Measurements from ENCODE around the gene ZNF385A. TPM values are rescaled to one million over a fixed set of nuclear protein-coding genes. Genes with fewer than 3 reads are reported as not detected.

ZNF385A gene
- total RNA-seq, 2 donors from 2014 or later, result 3.1 to 7.3 TPM

DNA sequence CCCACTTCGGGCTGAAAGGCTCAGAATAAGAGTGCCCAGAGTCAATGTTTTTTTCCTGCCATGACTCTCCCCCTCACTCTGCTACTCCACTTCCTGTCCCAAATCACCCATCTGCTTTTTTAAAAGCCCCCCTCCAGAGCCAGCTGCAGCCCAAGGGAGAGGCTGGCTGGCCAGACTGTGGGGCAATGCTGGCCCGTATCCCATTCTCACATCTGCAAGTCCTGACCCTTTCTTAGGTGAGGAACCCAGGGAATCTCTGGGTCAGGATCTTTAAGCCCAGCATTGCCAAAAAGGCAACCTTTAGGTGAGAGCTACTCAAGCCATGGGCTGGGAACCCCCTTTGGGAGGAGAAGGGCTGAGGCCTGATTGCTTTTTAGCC lies 36.2 kb upstream of the ZNF385A start:
- ATAC-seq, result no peak
- H3K27me3 ChIP-seq, result no peaks in the 10 kb centered on the region
- no peak for DNase-seq
- intact Hi-C loops (cut with DNase I), result no loop called here
- H3K27ac ChIP-seq, result peak overlapping the region in 1 of 4 donors; percentile 27
- H3K4me3 ChIP-seq, result no peak overlapping the region
- no peak for TF ChIP-seq POLR2A (IDR thresholded peaks at IDR 0.05)
- TF ChIP-seq, protein P1, sequence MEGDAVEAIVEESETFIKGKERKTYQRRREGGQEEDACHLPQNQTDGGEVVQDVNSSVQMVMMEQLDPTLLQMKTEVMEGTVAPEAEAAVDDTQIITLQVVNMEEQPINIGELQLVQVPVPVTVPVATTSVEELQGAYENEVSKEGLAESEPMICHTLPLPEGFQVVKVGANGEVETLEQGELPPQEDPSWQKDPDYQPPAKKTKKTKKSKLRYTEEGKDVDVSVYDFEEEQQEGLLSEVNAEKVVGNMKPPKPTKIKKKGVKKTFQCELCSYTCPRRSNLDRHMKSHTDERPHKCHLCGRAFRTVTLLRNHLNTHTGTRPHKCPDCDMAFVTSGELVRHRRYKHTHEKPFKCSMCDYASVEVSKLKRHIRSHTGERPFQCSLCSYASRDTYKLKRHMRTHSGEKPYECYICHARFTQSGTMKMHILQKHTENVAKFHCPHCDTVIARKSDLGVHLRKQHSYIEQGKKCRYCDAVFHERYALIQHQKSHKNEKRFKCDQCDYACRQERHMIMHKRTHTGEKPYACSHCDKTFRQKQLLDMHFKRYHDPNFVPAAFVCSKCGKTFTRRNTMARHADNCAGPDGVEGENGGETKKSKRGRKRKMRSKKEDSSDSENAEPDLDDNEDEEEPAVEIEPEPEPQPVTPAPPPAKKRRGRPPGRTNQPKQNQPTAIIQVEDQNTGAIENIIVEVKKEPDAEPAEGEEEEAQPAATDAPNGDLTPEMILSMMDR (IDR thresholded peaks at IDR 0.05), result no peak
- 75 to 87% methylated on average over 2 of the region's 2 CpGs for WGBS, 2 donors
- no peaks in the 10 kb centered on the region for H3K36me3 ChIP-seq (replicated peaks in 1 of 2; ENCODE audit: insufficient read depth in 1 of 2, low read depth in 2 of 2)
- peaks cover 39% of the 10 kb centered on the region for H3K4me1 ChIP-seq
- no peaks in the 10 kb centered on the region for H3K9me3 ChIP-seq

DNA sequence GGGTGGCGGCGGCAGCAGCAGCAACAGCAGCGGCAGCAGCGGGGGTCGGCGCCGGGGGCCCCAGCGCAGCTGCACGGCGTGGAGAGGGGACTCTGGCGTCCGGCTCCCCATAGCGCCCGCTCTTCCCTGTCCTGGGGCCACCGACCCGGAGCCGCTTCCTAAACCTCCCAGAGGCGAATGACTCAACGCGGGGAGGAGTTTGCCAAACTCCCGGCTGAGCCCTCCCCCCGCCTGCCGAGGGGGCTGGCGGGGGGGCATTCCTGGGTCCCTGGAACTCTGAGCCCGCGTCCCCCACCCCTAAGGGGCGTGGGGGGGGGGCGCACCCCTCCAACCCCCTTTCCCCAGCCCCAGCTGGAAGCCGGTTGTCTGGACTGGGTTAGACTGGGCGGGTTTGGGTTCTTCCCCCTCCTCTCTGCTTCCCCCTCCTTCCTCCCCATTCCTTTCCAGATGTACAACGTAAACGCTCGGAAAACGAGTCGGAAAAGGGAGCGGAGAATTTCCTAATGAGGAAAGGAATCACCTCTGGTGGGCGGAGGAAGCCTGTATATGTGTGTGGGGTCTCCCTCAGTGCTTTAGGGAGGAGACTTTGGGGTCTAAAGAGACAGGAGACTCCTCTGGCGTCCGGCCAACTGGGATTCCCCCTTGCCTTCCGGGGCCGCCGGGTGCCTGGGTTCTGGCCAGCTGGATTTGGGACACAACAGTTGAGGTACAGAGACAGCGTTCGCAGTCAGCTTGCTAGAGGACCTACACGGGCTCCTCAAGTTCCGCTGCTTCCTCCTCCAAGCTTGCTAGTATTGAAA lies 34.8 kb upstream of the ZNF385A start, which contains the start of gene ITGA5:
TSS of gene ITGA5 (minus strand) at position 179 of the 800 bp plus-strand sequence. CDS start at position 111, 68 bp downstream.
- intact Hi-C loops (cut with DNase I), result no loop called here
- TF ChIP-seq, protein P1 (IDR thresholded peaks at IDR 0.05), result no peak
- TF ChIP-seq POLR2A (IDR thresholded peaks at IDR 0.05), result peak; percentile 60 to 78 (median 75)
- Histone ChIP-seq H3K4me1 (peaks cover 54% of the 10 kb centered on the region), H3K4me3 (peak within 1 kb of the TSS; percentile 77 to 98), H3K27me3 (no peaks in the 10 kb centered on the region), H3K36me3 (replicated peaks in 1 of 2; ENCODE audit: insufficient read depth in 1 of 2, low read depth in 2 of 2) (no peaks in the 10 kb centered on the region), H3K27ac (peak within 1 kb of the TSS; percentile 68 to 92 (median 88)), H3K9me3 (no peaks in the 10 kb centered on the region)
- ATAC-seq, result peak; percentile 85
- DNase-seq, result peak; percentile 74 to 84 (median 77)
- 4 to 6% methylated on average over 12 to 38 of the region's 46 CpGs for WGBS, 2 donors

DNA sequence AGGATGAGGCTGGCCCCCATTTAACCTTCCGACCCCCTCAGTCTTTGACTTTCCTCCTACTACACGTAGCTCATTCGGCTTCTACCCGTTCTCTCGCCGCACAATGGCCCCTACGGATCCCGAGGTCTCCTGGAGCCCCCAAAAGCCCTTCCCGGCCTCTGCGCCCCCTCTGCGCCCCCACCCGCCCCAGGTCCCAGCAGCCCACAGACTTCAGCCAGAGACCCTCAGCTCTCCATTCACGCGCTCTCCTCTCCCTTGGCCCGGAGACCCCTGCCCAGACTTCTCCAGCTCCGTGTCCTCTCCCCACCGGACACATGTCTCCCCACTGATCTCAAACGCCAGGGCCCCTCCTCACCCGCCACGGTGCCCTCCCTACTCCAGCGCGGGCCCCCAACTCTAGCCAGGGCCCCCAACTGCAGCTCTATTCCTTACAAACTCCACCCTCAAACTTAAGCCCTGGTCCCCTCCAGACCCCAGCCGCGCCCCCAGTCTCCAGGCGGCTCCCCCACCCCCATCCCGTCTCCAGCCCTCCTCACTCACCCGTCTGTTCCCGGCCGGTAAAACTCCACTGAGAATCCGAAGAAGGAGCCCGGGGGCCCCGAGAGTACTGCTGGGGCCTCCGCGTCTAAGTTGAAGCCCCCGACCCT lies 34.0 kb upstream of the ZNF385A start:
- Histone ChIP-seq H3K9me3 (no peaks in the 10 kb centered on the region), H3K4me1 (peaks cover 61% of the 10 kb centered on the region), H3K4me3 (peak overlapping the region; percentile 77 to 98), H3K36me3 (replicated peaks in 1 of 2; ENCODE audit: insufficient read depth in 1 of 2, low read depth in 2 of 2) (no peaks in the 10 kb centered on the region), H3K27me3 (no peaks in the 10 kb centered on the region), H3K27ac (peak overlapping the region; percentile 68 to 92 (median 88))
- no peak for TF ChIP-seq POLR2A (IDR thresholded peaks at IDR 0.05)
- TF ChIP-seq, protein P1 (IDR thresholded peaks at IDR 0.05), result no peak
- intact Hi-C loops (cut with DNase I), result no loop called here
- no peak for DNase-seq
- 11 to 31% methylated on average over 30 to 35 of the region's 35 CpGs for WGBS, 2 donors
- peak; percentile 21 for ATAC-seq

DNA sequence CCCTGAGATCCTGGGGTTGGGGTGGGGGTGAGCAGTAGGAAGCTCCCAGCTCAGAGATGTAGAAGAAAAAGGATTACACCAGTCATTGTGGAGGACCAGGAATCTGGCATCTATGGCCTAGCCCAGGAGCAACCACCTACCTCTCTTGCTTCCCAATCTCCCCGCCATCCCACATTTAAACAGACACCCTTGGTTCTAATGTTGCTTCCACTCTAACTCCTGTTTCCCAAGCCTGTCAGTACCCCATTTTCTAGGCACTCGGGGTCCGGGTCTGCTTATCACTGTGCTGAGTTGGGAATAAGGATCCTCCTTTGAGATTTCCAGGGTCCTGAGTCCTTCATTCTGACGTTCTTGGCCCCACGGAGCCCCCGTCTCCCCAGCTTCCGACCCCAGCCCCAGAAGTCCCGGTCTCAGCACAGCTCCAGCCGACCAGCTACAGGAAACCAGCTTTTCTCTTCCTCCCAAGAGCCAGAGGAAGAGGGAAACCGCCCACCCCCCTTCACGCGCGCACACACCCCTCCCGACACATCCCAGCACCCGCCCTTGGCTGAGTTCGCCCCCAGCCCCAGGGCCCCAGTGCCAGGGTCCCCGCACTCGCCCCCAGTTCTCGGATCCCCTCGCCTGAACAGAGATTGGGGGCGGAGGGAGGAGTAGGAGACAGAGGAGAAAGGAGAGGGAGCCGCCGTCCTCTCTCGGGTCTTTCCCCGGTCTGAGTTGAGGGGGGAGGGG lies 33.3 kb upstream of the ZNF385A start:
- Histone ChIP-seq H3K27ac (peak overlapping the region; percentile 68 to 92 (median 88)), H3K27me3 (no peaks in the 10 kb centered on the region), H3K4me3 (peak overlapping the region; percentile 77 to 98), H3K9me3 (no peaks in the 10 kb centered on the region), H3K4me1 (peaks cover 68% of the 10 kb centered on the region), H3K36me3 (replicated peaks in 1 of 2; ENCODE audit: insufficient read depth in 1 of 2, low read depth in 2 of 2) (no peaks in the 10 kb centered on the region)
- DNase-seq, result no peak
- 55 to 63% methylated on average over 16 to 18 of the region's 25 CpGs for WGBS, 2 donors
- no peak for ATAC-seq
- intact Hi-C loops (cut with DNase I), result no loop called here
- TF ChIP-seq, protein P1 (IDR thresholded peaks at IDR 0.05), result no peak
- no peak for TF ChIP-seq POLR2A (IDR thresholded peaks at IDR 0.05)
